ENCODE measurements around the gene EPGN.

EPGN gene

DNA sequence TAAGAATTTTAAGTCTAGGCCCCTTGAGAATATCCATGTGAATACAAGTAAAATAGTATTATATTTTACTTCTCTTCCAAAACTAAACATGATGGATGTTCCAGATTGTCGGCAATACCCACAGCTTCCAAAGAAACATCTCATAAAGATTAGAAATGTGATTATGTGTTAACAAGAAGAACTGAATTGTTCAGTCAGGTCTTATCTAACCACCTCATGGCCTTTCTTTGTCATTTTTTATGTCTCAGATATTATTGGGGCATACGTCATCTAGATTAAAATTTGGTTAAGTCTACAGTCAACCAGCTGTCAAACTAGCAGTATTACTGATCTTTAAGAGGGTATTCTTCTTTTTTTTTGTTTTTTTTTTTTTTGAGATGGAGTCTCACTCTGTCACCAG is 10.0 kb downstream of the EPGN start:
- ChIA-PET CTCF (interaction anchor here (1.0 to 5.3 kb wide), 8 partner anchors 17 to 357 kb away, joined by 3 to 66 read pairs (median 5); no protein-coding TSS in a partner anchor), POLR2A (no interaction called here)
- DNase-seq (ENCODE audit: extremely low spot score), result no peak
- TF ChIP-seq, protein P1, sequence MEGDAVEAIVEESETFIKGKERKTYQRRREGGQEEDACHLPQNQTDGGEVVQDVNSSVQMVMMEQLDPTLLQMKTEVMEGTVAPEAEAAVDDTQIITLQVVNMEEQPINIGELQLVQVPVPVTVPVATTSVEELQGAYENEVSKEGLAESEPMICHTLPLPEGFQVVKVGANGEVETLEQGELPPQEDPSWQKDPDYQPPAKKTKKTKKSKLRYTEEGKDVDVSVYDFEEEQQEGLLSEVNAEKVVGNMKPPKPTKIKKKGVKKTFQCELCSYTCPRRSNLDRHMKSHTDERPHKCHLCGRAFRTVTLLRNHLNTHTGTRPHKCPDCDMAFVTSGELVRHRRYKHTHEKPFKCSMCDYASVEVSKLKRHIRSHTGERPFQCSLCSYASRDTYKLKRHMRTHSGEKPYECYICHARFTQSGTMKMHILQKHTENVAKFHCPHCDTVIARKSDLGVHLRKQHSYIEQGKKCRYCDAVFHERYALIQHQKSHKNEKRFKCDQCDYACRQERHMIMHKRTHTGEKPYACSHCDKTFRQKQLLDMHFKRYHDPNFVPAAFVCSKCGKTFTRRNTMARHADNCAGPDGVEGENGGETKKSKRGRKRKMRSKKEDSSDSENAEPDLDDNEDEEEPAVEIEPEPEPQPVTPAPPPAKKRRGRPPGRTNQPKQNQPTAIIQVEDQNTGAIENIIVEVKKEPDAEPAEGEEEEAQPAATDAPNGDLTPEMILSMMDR (IDR thresholded peaks at IDR 0.05; ENCODE audit: control extremely low read depth, extremely low read depth, low read depth, missing control alignments), result no peak

DNA sequence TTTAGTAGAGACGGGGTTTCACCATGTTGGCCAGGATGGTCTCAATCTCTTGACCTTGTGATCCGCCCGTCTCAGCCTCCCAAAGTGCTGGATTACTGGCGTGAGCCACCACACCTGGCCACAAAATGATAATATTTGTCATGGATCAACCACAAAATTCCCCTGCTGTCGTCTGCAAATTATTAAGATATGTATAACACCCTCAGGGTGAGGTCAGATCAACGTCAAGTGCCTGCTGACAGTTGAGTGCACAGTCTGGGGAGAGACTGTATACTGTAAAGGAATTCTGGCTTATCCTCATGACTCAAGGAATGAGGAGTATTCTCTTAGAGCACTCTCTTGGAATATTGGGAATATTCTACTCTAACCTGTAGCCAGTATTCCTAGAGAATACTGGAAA is 11.2 kb downstream of the EPGN start:
- ChIA-PET CTCF (interaction anchor here (0.7 to 5.3 kb wide), 23 partner anchors 10 to 1405 kb away, joined by 3 to 66 read pairs (median 4); partner anchors contain the start of gene USO1), POLR2A (no interaction called here)
- no peak for DNase-seq (ENCODE audit: extremely low spot score)
- TF ChIP-seq, protein P1 (IDR thresholded peaks at IDR 0.05; ENCODE audit: control extremely low read depth, extremely low read depth, low read depth, missing control alignments), result no peak

DNA sequence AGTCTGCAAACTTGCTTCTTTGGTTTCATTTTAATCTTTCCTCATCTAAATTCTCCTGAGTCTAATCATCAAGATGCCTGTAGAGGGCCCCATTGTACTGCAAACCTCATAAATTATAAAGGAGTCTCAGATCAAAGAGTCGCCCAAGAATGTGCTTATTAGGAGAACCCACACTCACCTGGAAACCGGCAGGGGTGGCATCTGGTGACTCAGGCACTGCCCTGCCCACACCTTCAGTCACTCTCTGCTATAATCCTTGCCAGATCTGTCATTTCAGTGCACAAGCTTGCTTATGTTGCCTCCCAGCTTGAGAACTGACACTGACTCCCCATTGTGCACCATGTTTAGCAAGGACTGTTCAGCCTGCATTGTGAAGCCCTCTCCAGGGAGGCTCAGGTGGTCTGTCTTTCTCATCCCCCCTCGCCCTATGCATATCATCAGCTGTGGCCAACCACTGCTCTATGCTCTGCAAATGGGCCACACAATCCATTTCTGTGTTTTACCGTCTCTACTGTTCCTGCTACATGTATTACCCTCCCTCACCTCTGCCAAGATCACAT is 12.4 kb downstream of the EPGN start:
- POLR2A ChIA-PET, result no interaction called here
- TF ChIP-seq, protein P1 (IDR thresholded peaks at IDR 0.05; ENCODE audit: control extremely low read depth, extremely low read depth, low read depth, missing control alignments), result peak; percentile 40
- DNase-seq (ENCODE audit: extremely low spot score), result peak; percentile 36
- CTCF ChIA-PET, result interaction anchor here (0.7 to 5.3 kb wide), 26 partner anchors 8 to 358 kb away, joined by 3 to 66 read pairs (median 4); no protein-coding TSS in a partner anchor

DNA sequence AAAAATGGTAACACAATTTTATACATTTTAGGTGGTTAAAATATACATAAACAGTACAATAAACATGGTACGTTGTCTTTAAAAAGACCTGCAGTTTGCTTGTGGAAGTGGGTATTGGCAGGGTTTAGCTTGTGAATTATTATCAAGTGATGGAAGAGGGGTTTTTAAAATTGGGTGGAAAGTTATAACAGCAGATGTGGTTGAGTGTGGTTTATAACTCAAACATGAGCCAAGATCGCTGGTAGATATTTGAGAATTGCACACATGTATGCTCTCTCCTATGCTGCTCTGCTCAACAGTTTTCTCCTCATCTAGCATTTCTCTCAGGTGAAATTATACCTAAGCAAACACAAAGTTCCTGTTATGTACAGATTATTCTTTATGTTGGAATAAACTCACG is 14.0 kb downstream of the EPGN start:
- CTCF ChIA-PET, result interaction anchor here (1.2 to 5.3 kb wide), 6 partner anchors 9 to 353 kb away, joined by 3 to 66 read pairs (median 16); no protein-coding TSS in a partner anchor
- TF ChIP-seq, protein P1 (IDR thresholded peaks at IDR 0.05; ENCODE audit: control extremely low read depth, extremely low read depth, low read depth, missing control alignments), result no peak
- POLR2A ChIA-PET, result no interaction called here
- no peak for DNase-seq (ENCODE audit: extremely low spot score)

DNA sequence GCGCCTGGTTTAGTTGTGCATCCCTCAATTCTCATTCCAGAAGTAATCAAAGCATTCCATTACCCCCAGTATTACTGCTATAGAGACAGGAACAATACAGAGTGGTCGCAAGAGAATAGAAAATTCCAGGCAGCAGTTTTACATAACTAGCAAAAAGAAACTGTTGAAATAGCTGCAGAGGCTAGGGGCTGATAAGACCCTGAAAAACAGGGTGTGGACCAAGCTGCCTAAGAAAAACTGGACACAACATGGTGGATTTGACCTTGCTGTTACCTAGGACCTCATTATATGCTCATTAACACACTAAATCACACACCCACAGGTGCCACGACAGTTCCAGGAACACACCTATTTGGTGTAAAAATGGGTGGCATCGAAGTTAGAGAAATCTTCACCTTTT is 15.4 kb downstream of the EPGN start:
- ChIA-PET CTCF (no interaction called here), POLR2A (no interaction called here)
- no peak for DNase-seq (ENCODE audit: extremely low spot score)
- TF ChIP-seq, protein P1 (IDR thresholded peaks at IDR 0.05; ENCODE audit: control extremely low read depth, extremely low read depth, low read depth, missing control alignments), result no peak

DNA sequence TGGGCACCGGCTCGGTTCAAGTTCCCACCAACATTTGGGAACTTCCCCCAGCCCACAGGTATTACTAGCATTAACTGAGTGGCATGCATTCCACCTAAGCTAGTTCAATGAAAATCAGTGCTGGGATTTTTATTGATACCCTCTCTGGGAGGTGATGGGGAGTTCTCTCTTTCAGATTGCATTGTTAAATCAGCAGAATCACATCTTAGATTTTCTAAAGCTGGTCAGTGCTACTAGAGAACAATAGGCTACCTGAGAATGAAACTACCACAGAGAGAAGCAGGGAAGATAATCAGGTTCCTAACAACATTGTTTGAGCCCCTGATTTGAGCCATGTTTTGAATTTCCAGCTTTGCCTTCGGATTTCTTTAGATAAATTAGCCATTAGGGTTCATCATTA is 16.0 kb downstream of the EPGN start:
- TF ChIP-seq, protein P1 (IDR thresholded peaks at IDR 0.05; ENCODE audit: control extremely low read depth, extremely low read depth, low read depth, missing control alignments), result no peak
- CTCF ChIA-PET, result no interaction called here
- no peak for DNase-seq (ENCODE audit: extremely low spot score)
- POLR2A ChIA-PET, result no interaction called here

All from GM10248 (cell line).